Mesendoderm (in vitro differentiated cells): Measurements from ENCODE around the gene ACOXL. TPM values are rescaled to one million over a fixed set of nuclear protein-coding genes. Genes with fewer than 3 reads are reported as not detected.
"Not testable (repeated sequence)": the region's sequence is repeated elsewhere in the genome, so short reads cannot be mapped to it uniquely, and the experiment has no call there.

Source experiments
- DNase-seq: peaks from one replicate; pipeline ENCODE4 v3.0.0; 2013
- H2AK5ac ChIP-seq: 2 replicates; pipeline ENCODE4 v1.6.1; 2013; ENCODE audit warnings: low read length, inconsistent platforms
- H2BK120ac ChIP-seq: 2 replicates; pipeline ENCODE4 v1.6.1; 2013; ENCODE audit warnings: low read depth, mild to moderate bottlenecking, low read length, moderate library complexity, mixed read lengths
- H2BK15ac ChIP-seq: replicated peaks from 2 replicates; pipeline ENCODE4 v1.6.1; 2013; ENCODE audit warnings: low read depth, mild to moderate bottlenecking, moderate library complexity
- H2BK5ac ChIP-seq: 2 replicates; pipeline ENCODE4 v1.6.1; 2013; ENCODE audit warnings: low read length, inconsistent platforms
- H3K18ac ChIP-seq: 2 replicates; pipeline ENCODE4 v1.6.1; 2013; ENCODE audit warnings: mild to moderate bottlenecking, low read length, mixed read lengths
- H3K23ac ChIP-seq: one replicate; pipeline ENCODE4 v1.6.1; 2013; ENCODE audit warnings: low read length
- H3K27ac ChIP-seq: 2 replicates; pipeline ENCODE4 v1.5.1; 2013; ENCODE audit warnings: low read depth, mild to moderate bottlenecking, inconsistent platforms, low read length, moderate library complexity
- H3K27me3 ChIP-seq: 2 replicates; pipeline ENCODE4 v1.6.1; 2013; ENCODE audit warnings: low read length, control low read depth, mild to moderate bottlenecking, inconsistent platforms; ENCODE audit not compliant: insufficient read depth, poor library complexity
- H3K36me3 ChIP-seq: 2 replicates; pipeline ENCODE4 v1.6.1; 2013; ENCODE audit warnings: low read length, inconsistent platforms; ENCODE audit not compliant: control insufficient read depth, insufficient read depth
- H3K4ac ChIP-seq: one replicate; pipeline ENCODE4 v1.6.1; 2013; ENCODE audit warnings: low read depth, mild to moderate bottlenecking, low read length, moderate library complexity
- H3K4me1 ChIP-seq: 2 replicates; pipeline ENCODE4 v1.6.1; 2013; ENCODE audit warnings: low read depth, low read length, inconsistent platforms; ENCODE audit not compliant: control insufficient read depth
- H3K4me2 ChIP-seq: 2 replicates; pipeline ENCODE4 v1.6.1; 2013; ENCODE audit warnings: low read length
- H3K4me3 ChIP-seq: 2 replicates; pipeline ENCODE4 v1.5.1; 2013; ENCODE audit warnings: mild to moderate bottlenecking, low read length
- H3K56ac ChIP-seq: one replicate; pipeline ENCODE4 v1.6.1; 2013; ENCODE audit warnings: low read length
- H3K79me1 ChIP-seq: 2 replicates; pipeline ENCODE4 v1.6.1; 2013; ENCODE audit warnings: low read length, inconsistent platforms
- H3K79me2 ChIP-seq: 2 replicates; pipeline ENCODE4 v1.6.1; 2013; ENCODE audit warnings: mild to moderate bottlenecking, low read length; ENCODE audit not compliant: control insufficient read depth, insufficient read depth
- H3K9ac ChIP-seq: 2 replicates; pipeline ENCODE4 v1.6.1; 2013; ENCODE audit warnings: low read length, inconsistent platforms
- H4K5ac ChIP-seq: one replicate; pipeline ENCODE4 v1.6.1; 2013; ENCODE audit warnings: low read length
- H4K8ac ChIP-seq: one replicate; pipeline ENCODE4 v1.6.1; 2013; ENCODE audit warnings: low read depth, mild to moderate bottlenecking, control low read depth, low read length, moderate library complexity
- WGBS: extraction: QIAGEN DNeasy Blood & Tissue Kit; methylation state at CpG from one replicate; pipeline ENCODE4 v1.1.7; 2013; ENCODE audit warnings: low lambda C conversion rate, missing lambda C conversion rate; ENCODE audit not compliant: insufficient coverage; ENCODE audit errors: extremely low coverage; 5-methylcytosine and 5-hydroxymethylcytosine counted together
- polyA plus RNA-seq, 2 experiments: library from polyadenylated mRNA; stranded (reverse); fragments of 200-250 nt; gene quantifications; one replicate each; pipeline ENCODE4 v1.2.3, GENCODE V29; 2013

ACOXL gene
- polyA plus RNA-seq (2013, experiment 1 of 2), result 1.3 TPM
- 1.3 TPM for polyA plus RNA-seq (2013, experiment 2 of 2)

- H3K23ac ChIP-seq, result peak within 1 kb of the TSS; percentile 37
- no peak within 1 kb of the TSS for H3K18ac ChIP-seq
- WGBS, result no CpG with 5 or more reads among the region's 94 CpGs
- no peak within 1 kb of the TSS for H2BK5ac ChIP-seq
- peak within 1 kb of the TSS; percentile 86 for H3K56ac ChIP-seq
- H3K27me3 ChIP-seq, result peaks cover 8% of the 10 kb centered on the region
- H3K27ac ChIP-seq, result no peak within 1 kb of the TSS
- DNase-seq, result peak; percentile 78
- peak within 1 kb of the TSS; percentile 87 for H3K4me2 ChIP-seq
- H3K9ac ChIP-seq, result peak within 1 kb of the TSS; percentile 62
- no peak within 1 kb of the TSS for H2AK5ac ChIP-seq
- H3K4me1 ChIP-seq, result no peaks in the 10 kb centered on the region
- H3K79me2 ChIP-seq, result no peaks in the 10 kb centered on the region
- no peak within 1 kb of the TSS for H4K5ac ChIP-seq
- no peak within 1 kb of the TSS for H3K4ac ChIP-seq
- no peak within 1 kb of the TSS for H4K8ac ChIP-seq
- H3K79me1 ChIP-seq, result no peaks in the 10 kb centered on the region
- H3K4me3 ChIP-seq, result peak within 1 kb of the TSS; percentile 45
- no peaks in the 10 kb centered on the region for H3K36me3 ChIP-seq
- no peak within 1 kb of the TSS for H2BK120ac ChIP-seq
- H2BK15ac ChIP-seq, result no peak within 1 kb of the TSS
Measured at GRCh38 chr2:110732422-110733413, at the start of gene ACOXL. Gene ACOXL, plus strand, starts transcription at chr2:110732573. Its CDS starts 35,817 bp downstream, at chr2:110768390.

GRCh38 chr2:110682872-110683271, 49.5 kb upstream of the ACOXL start:
- WGBS, result no CpG with 5 or more reads among the region's 1 CpG
- Histone ChIP-seq H3K79me1 (no peaks in the 10 kb centered on the region), H3K27ac (no peak overlapping the region), H4K8ac (no peak overlapping the region), H3K36me3 (no peaks in the 10 kb centered on the region), H3K56ac (no peak overlapping the region), H3K27me3 (no peaks in the 10 kb centered on the region), H3K4me1 (no peaks in the 10 kb centered on the region), H3K4ac (no peak overlapping the region), H2BK120ac (no peak overlapping the region), H3K79me2 (no peaks in the 10 kb centered on the region), H3K4me3 (no peak overlapping the region), H3K9ac (no peak overlapping the region), H2BK15ac (no peak overlapping the region), H4K5ac (no peak overlapping the region), H3K18ac (no peak overlapping the region), H2BK5ac (no peak overlapping the region), H2AK5ac (no peak overlapping the region), H3K4me2 (no peak overlapping the region), H3K23ac (no peak overlapping the region)
- DNase-seq, result no peak

- not testable (repeated sequence) for H3K4me1 ChIP-seq, H3K36me3 ChIP-seq, H3K79me2 ChIP-seq, H3K4ac ChIP-seq, H2BK5ac ChIP-seq, H3K4me2 ChIP-seq, H4K8ac ChIP-seq, H3K9ac ChIP-seq, H2BK120ac ChIP-seq, H3K27me3 ChIP-seq, H3K56ac ChIP-seq, H2BK15ac ChIP-seq, H3K23ac ChIP-seq, H4K5ac ChIP-seq, H3K79me1 ChIP-seq, H2AK5ac ChIP-seq, H3K4me3 ChIP-seq
- H3K27ac ChIP-seq, result peak overlapping the region; percentile 83
- peak overlapping the region; percentile 62 for H3K18ac ChIP-seq
- WGBS, result no CpG with 5 or more reads among the region's 9 CpGs
- peak; percentile 81 for DNase-seq
Measured at GRCh38 chr2:110687775-110688484, 44.4 kb upstream of the ACOXL start.

- no peak overlapping the region for H3K4me3 ChIP-seq
Measured at GRCh38 chr2:110688594-110689091, 43.7 kb upstream of the ACOXL start.

GRCh38 chr2:110690083-110690965, 42.0 kb upstream of the ACOXL start:
- no CpG with 5 or more reads among the region's 4 CpGs for WGBS
- Histone ChIP-seq H3K36me3 (no peaks in the 10 kb centered on the region), H2BK120ac (no peak overlapping the region), H2BK15ac (peak overlapping the region; percentile 67), H4K5ac (no peak overlapping the region), H3K27me3 (no peaks in the 10 kb centered on the region), H2BK5ac (no peak overlapping the region), H3K23ac (no peak overlapping the region), H3K9ac (no peak overlapping the region), H3K79me1 (no peaks in the 10 kb centered on the region), H2AK5ac (no peak overlapping the region), H3K4me3 (no peak overlapping the region), H4K8ac (no peak overlapping the region), H3K4me2 (no peak overlapping the region), H3K4me1 (peaks cover 4% of the 10 kb centered on the region), H3K79me2 (no peaks in the 10 kb centered on the region), H3K4ac (no peak overlapping the region), H3K27ac (no peak overlapping the region), H3K18ac (peak overlapping the region; percentile 13), H3K56ac (no peak overlapping the region)
- DNase-seq, result no peak

More at GRCh38 chr2:110688594-110689091, 43.7 kb upstream of the ACOXL start:
- no CpG with 5 or more reads among the region's 5 CpGs for WGBS
- Histone ChIP-seq H3K56ac (peak overlapping the region; percentile 74), H3K18ac (no peak overlapping the region), H3K27me3 (no peaks in the 10 kb centered on the region), H2BK5ac (peak overlapping the region; percentile 81), H3K79me2 (no peaks in the 10 kb centered on the region), H4K8ac (no peak overlapping the region), H2AK5ac (no peak overlapping the region), H3K9ac (no peak overlapping the region), H3K79me1 (no peaks in the 10 kb centered on the region), H2BK120ac (no peak overlapping the region), H3K23ac (no peak overlapping the region), H3K36me3 (no peaks in the 10 kb centered on the region), H2BK15ac (no peak overlapping the region), H4K5ac (no peak overlapping the region), H3K4me2 (peak overlapping the region; percentile 25), H3K4ac (no peak overlapping the region), H3K27ac (peak overlapping the region; percentile 26), H3K4me1 (peaks cover 4% of the 10 kb centered on the region)
- peak; percentile 99 for DNase-seq
